G401 (cell line): ENCODE measurements around the gene RXRA. TPM values are rescaled to one million over a fixed set of nuclear protein-coding genes. Genes with fewer than 3 reads are reported as not detected.

Source experiments
- DNase-seq: peaks from one replicate; pipeline ENCODE4 v3.0.0-alpha.2; 2015; ENCODE audit warnings: low spot score
- in situ Hi-C: cut with HindIII; loops from 2 replicates; pipeline ENCODE4 v1.10.0; 2016; ENCODE audit warnings: low sequenced_read_pairs, mixed read lengths
- total RNA-seq: library from RNA; depleted of rRNA; stranded (reverse); fragments of >200 nt; shearing (Covaris generic); gene quantifications from 2 replicates; pipeline ENCODE4 v1.2.3, GENCODE V29; 2014

The RXRA gene
- total RNA-seq, 1 experiment from 2014 or later = 18.9 TPM

GRCh38 chr9:134359493-134360179 lies 33.4 kb downstream of the RXRA start:
- no peak for DNase-seq
- in situ Hi-C loops = no loop called here

GRCh38 chr9:134360180-134360759 lies 34.0 kb downstream of the RXRA start:
- in situ Hi-C loops = no loop called here

GRCh38 chr9:134360897-134361296 lies 34.6 kb downstream of the RXRA start:
- no peak for DNase-seq
- in situ Hi-C loops = no loop called here

More at GRCh38 chr9:134360180-134360759, 34.0 kb downstream of the RXRA start:
- DNase-seq = no peak

- in situ Hi-C loops = no loop called here
- DNase-seq = no peak
Observed at GRCh38 chr9:134361426-134361825, 35.2 kb downstream of the RXRA start.

- no peak for DNase-seq
- in situ Hi-C loops = no loop called here
Observed at GRCh38 chr9:134361843-134362414, 35.7 kb downstream of the RXRA start.

- DNase-seq = peak; percentile 42
Observed at GRCh38 chr9:134363450-134363849, 37.2 kb downstream of the RXRA start.

GRCh38 chr9:134364391-134365114 lies 38.3 kb downstream of the RXRA start:
- in situ Hi-C loops = no loop called here
- DNase-seq = no peak

More at GRCh38 chr9:134363450-134363849, 37.2 kb downstream of the RXRA start:
- in situ Hi-C loops = no loop called here

- no peak for DNase-seq
- in situ Hi-C loops = no loop called here
Observed at GRCh38 chr9:134365115-134365596, 38.9 kb downstream of the RXRA start.

GRCh38 chr9:134365791-134366222 lies 39.6 kb downstream of the RXRA start:
- in situ Hi-C loops = no loop called here

GRCh38 chr9:134366223-134367031 lies 40.2 kb downstream of the RXRA start:
- in situ Hi-C loops = no loop called here
- peak; percentile 83 for DNase-seq

More at GRCh38 chr9:134365791-134366222, 39.6 kb downstream of the RXRA start:
- DNase-seq = no peak

GRCh38 chr9:134367061-134367460 lies 40.8 kb downstream of the RXRA start:
- DNase-seq = no peak
- in situ Hi-C loops = no loop called here

GRCh38 chr9:134367791-134368490 lies 41.7 kb downstream of the RXRA start:
- in situ Hi-C loops = no loop called here
- no peak for DNase-seq

GRCh38 chr9:134368571-134368970 lies 42.3 kb downstream of the RXRA start:
- DNase-seq = no peak
- in situ Hi-C loops = no loop called here

GRCh38 chr9:134369416-134370212 lies 43.4 kb downstream of the RXRA start:
- no peak for DNase-seq
- in situ Hi-C loops = no loop called here

GRCh38 chr9:134370213-134370492 lies 43.9 kb downstream of the RXRA start:
- in situ Hi-C loops = no loop called here
- no peak for DNase-seq

GRCh38 chr9:134370638-134371037 lies 44.4 kb downstream of the RXRA start:
- no peak for DNase-seq
- in situ Hi-C loops = no loop called here

- in situ Hi-C loops = no loop called here
Observed at GRCh38 chr9:134371731-134372130, 45.5 kb downstream of the RXRA start.

More at GRCh38 chr9:134371731-134372130, 45.5 kb downstream of the RXRA start:
- no peak for DNase-seq
